Activated CD4-positive, alpha-beta T cell treated with anti-CD3 and anti-CD28 coated beads, Interleukin-2, amount 50 U/mL, for 4 hours (primary cell): Measurements from ENCODE around the gene GIMD1.
"Not testable (repeated sequence)": the region's sequence is repeated elsewhere in the genome, so short reads cannot be mapped to it uniquely, and the experiment has no call there.

Experiments used
- DNase-seq, 2 experiments: peaks; one replicate each; pipeline ENCODE4 v3.0.0-alpha.2; 2020

Gene GIMD1

DNA sequence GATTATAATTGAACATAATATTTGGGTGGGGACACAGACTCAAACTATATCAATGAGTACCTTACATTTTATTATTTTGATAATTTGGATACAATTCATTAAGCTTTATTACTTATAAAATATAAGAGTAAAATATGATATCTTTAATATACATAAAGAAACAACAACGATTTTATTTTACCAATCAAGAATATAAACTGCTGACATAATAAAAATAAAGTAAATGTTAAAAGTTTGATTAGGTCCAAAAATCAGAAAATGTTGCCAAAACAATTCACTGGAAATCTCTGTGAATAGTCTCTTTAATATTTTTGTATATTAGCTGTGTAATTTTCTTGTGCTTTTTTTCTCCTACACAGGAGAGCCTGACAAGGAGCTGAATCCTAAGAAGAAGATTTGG, 21.4 kb downstream of the GIMD1 start:
- no peak for DNase-seq

DNA sequence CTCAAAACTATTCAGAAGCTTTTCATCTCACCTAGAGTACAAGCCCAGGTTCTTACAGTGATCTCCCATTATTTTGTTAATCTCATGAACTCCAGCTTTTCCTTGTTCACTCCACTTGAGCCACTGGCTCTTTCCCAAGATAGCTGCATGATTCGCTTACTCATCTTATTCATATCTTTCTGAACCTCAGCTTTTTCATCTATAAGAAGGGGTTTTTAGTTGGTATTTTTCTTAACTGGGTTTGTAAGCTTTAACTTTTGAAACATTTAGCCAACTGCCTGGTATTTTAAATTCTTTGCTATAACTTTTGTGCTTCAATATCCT, 24.0 kb downstream of the GIMD1 start:
- no peak for DNase-seq

DNA sequence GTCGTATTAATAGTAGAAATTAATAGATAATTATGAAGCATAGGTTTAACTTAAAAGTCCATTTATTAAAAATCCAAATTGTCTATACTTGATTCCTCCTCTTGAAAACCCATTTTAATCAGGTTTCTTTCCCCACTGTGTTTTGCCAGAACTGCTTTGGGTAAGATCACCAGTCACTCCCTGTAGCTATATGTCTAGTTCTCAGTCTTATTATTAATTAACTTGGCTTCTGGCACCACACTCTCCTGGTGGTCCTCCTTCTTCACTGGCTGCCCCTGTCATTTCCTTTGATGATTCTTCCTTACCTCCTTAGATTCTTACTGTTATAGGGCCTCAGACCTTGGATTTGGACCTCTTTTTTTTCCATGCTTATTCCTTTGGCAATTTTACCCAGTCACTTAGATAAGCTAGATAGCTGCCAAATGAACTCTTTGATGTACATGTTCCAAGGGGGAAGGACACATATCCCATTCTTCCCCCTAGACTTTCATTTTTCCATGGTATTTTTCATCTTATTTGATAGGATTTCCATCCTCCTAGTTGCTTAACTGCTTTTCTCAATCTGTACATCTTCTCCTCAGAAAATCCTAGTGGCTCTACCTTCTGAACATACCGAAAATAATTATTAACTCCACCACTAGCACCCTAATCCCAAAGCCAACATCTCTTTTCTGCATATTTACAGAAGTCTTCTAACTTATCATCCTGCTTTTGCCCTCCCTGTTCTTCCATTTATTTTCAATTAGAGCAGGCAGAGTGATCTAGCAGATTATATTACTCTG, 24.5 kb downstream of the GIMD1 start:
- no peak for DNase-seq

- DNase-seq, result no peak
Observed at GRCh38 chr4:106340774-106341173, 27.8 kb downstream of the GIMD1 start.

DNA sequence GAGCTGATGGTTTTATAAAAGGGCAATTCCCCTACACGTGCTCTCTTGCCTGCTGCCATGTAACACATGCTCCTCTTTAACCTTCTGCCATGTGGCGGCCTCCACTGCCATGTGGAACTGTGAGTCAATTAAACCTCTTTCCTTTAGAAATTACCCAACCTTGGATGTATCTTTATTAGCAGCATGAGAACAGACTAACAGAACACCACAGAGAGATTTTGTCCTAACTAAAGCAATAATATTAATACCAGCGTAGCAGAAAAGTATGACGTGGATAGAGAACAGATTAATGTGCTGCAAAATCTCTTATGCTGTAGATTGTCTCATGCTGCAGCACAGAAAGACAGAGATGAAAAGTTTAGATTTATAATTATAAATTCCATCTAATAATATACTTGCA, 29.1 kb downstream of the GIMD1 start:
- DNase-seq, result no peak

GRCh38 chr4:106338671-106339070, 29.9 kb downstream of the GIMD1 start:
- DNase-seq, result no peak

DNA sequence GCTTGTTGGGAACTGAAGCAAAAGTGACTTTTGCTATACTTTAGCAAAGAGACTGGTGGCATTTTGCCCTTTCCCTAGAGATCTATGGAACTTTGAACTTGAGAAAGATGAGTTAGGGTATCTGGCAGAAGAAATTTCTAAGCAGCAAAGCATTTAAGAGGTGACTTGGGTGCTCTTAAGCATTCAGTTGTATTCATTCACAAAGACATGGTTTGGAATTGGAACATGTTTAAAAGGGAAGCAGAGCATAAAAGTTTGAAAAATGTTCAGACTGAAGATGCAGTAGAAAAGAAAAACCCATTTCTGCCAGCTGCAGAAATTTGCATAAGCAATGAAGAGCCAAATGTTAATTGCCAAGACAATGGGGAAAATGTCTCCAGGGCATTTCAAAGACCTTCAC, 30.7 kb downstream of the GIMD1 start:
- no peak for DNase-seq

GRCh38 chr4:106336618-106337017, 32.0 kb downstream of the GIMD1 start:
- DNase-seq, result no peak

- no peak for DNase-seq
Observed at GRCh38 chr4:106334741-106335470, 33.7 kb downstream of the GIMD1 start.

DNA sequence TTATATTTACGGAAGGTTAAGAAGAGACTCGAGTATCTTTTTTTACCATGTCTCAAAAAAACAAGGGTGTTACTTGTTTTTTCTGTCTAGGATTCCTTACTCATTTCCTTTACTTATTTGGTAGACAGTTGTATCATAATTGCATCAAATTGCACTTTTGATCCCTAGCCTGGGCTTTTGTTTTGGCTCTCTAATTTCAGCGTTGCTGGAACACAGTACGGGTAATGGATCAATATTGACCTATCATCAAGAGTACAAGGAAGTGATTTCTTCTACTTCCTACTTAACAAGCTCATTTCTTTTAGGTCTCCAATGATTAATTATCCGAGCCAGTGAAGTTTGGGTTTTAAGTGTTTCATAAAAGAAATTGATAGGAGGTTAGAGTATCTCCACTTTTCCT, 35.4 kb downstream of the GIMD1 start:
- no peak for DNase-seq

GRCh38 chr4:106329041-106329618, 39.4 kb downstream of the GIMD1 start:
- DNase-seq, result no peak

DNA sequence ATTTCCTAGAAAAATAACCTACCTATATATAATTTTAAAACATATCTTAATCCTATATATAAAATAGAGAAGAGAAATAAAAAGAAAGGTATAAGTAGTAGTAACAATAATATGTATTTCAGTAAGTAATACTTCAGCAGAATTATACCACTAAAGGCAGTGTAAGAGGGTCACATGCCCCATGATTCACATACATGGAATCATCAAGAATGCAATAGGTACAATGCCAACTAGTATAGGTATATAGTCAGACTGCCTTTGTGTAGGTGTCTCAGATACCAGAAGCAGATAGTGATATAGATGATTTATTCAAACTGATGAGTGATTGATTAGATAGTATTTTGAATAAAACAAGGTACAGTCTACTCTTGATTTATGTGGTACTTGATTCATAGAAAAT, 42.8 kb downstream of the GIMD1 start:
- no peak for DNase-seq

DNA sequence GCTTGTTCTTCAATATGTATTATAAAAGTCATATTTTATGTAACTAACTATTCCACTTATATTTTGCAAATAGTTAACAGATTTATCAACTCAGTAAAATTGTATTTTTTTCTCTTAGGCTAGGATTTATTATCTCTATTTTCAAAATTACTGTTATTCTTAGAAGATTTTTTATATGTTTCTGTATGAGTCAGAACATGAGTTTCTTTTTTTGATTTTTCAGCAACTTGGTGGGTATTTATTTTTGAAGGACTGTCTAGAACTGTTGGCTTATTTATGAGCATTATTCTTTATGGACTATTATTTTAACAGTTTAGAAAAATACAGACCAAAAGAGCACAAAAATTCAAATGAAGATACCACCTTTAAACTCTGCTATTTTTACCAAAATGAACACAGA, 45.5 kb downstream of the GIMD1 start:
- DNase-seq, result no peak

DNA sequence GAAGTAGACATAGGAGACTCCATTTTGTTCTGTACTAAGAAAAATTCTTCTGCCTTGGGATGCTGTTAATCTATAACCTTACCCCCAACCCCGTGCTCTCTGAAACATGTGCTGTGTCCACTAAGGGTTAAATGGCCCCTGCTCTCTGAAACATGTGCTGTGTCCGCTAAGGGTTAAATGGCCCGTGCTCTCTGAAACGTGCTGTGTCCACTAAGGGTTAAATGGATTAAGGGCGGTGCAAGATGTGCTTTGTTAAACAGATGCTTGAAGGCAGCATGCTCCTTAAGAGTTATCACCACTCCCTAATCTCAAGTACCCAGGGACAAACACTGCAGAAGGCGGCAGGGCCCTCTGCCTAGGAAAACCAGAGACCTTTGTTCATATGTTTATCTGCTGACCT, 46.8 kb downstream of the GIMD1 start:
- DNase-seq, result not testable (repeated sequence)

DNA sequence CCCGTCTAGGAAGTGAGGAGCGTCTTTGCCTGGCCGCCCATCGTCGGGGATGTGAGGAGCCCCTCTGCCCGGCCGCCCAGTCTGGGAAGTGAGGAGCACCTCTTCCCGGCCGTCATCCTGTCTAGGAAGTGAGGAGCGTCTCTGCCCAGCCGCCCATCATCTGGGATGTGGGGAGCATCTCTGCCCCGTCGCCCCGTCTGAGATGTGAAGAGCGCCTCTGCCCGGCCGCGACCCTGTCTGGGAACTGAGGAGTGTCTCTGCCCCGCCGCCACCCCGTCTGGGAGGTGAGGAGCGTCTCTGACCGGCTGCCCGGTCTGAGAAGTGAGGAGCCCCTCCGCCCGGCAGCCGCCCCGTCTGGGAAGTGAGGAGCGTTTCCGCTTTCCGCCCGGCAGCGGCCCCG, 47.4 kb downstream of the GIMD1 start:
- not testable (repeated sequence) for DNase-seq

DNA sequence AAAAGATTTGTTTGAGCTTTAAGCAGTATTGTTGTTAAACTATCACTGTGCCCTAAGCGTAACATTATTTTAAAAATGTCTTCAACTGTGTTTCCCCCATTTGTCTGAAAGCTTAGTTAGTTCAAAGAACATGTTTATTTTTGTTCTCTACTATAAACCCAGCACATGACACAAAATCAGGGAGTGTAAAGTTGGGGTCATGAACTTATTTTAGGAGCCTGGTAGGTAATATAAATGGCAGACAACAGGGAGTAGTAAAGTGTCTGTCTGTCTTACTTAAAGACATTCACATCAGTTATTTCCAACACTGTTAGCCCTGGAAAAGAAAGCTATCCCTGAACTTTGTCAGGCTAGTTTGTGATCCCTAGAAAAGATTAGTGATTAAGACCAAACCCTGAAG, 48.3 kb downstream of the GIMD1 start:
- DNase-seq, result no peak

DNA sequence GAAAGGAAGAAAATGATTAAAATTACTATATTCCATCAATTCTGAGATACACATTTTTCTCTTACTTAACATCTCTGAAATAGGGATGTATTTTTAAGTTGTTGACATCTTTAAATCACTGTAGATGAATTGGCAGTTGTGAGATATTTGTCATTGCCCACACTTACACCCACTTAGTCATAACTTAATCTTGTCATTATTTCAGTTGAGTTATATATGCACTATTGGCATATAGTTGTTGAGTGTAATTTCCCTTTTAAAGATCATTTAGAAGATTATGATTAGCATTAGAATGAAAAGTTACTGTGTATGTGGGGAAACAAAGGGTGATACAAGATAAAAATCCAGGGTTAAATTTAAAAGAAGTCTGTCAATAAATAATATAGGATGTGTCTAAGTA, 50.1 kb downstream of the GIMD1 start:
- DNase-seq, result no peak

- no peak for DNase-seq
Observed at GRCh38 chr4:106317815-106318214, 50.8 kb downstream of the GIMD1 start.

DNA sequence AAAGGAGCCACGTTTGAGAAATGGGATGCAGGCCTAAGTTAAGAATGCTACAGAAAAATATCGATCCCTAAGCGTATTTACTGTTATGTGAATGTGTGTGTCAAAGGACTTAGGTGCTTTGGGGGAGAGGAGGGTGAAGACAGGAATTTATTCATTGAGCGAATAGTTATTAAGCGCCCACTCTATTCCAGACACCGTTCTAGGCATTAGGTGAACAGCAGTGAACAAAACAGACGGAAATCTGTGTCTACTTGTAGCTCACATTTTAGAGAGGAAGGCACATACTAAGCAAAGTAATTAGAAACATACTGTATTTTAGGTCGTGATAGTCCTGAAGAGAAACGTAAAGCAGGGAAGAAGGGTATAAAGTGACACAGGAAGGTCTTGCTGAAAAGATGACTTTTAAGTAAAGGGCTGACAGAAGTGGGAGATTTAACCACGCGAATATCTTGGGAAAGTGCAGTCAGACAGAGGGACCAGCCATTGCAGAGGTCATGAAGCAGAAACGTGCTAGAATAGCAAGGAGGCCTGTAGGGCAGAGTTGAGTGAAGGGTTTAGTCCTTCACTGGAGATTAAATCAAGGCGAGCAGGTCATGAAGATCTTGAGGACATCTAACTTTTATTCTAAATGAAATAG, 51.7 kb downstream of the GIMD1 start:
- no peak for DNase-seq

GRCh38 chr4:106315968-106316772, 52.4 kb downstream of the GIMD1 start, which contains the start of the genes AIMP1 and TBCK:
Gene AIMP1, plus strand, starts transcription at chr4:106316550. Its CDS starts 8,460 bp downstream, at chr4:106325010.
Gene TBCK, minus strand, starts transcription at chr4:106316209. Its CDS starts 7,249 bp downstream, at chr4:106308960.
- peak; percentile 85 for DNase-seq

- peak; percentile 47 to 54 for DNase-seq
Observed at GRCh38 chr4:106315476-106315967, 53.1 kb downstream of the GIMD1 start.

GRCh38 chr4:106314960-106315359, 53.6 kb downstream of the GIMD1 start:
- no peak for DNase-seq
